HCT116 (cell line): ENCODE data around the gene POFUT2. TPM values are rescaled to one million over a fixed set of nuclear protein-coding genes. Genes with fewer than 3 reads are reported as not detected.

Experiments used
- ATAC-seq: fragments of 200-7000 bp; cut with Tn5 transposase; 2 replicates; pipeline ENCODE4 v1.9.1; 2020; ENCODE audit warnings: mild to moderate bottlenecking, moderate library complexity
- BruUV-seq: library from RNA; stranded (reverse); fragments of 400-500 nt; replicated peaks from 2 replicates; lab custom pipeline; 2021; lab: Mats Ljungman, UMichigan
- CTCF ChIA-PET: fragments of 300-600 bp; sonication (Branson Sonifier 250); formaldehyde crosslinking; loops from one replicate; lab custom pipeline; 2021; ENCODE audit warnings: antibody characterized with exemption; lab: Charles Lee
- POLR2A ChIA-PET: fragments of 300-600, 350-600 bp; sonication (Branson Sonifier 250); formaldehyde crosslinking; loops from one replicate; lab custom pipeline; 2021; ENCODE audit warnings: antibody characterized with exemption; lab: Charles Lee
- RAD21 ChIA-PET, 2 experiments: fragments of 300-600 bp; sonication (Branson Sonifier 250); formaldehyde crosslinking; loops; one replicate each; lab custom pipeline; 2023; ENCODE audit warnings: low total read pairs in 2 of 2; ENCODE audit not compliant: uncharacterized antibody in 2 of 2, unreplicated experiment in 2 of 2, low non-redundant PET in 1 of 2; lab: Charles Lee
- DNase-seq: peaks from one replicate; pipeline ENCODE4 v3.0.0-alpha.2; 2010; ENCODE audit warnings: low read depth, low spot score
- H2AFZ ChIP-seq: fragments of 200-600 bp; shearing (Covaris generic), sonication (generic); 2 replicates; pipeline ENCODE4 v1.6.1; 2017; ENCODE audit warnings: low read depth, mixed run types, mixed read lengths, antibody characterized with exemption, low read length; ENCODE audit not compliant: poor library complexity, severe bottlenecking
- H3K27ac ChIP-seq: 2 replicates; pipeline ENCODE4 v1.5.1; 2012; ENCODE audit warnings: low read depth, low read length
- H3K27me3 ChIP-seq: fragments of 200-600 bp; sonication (generic); 2 replicates; pipeline ENCODE4 v1.6.1; 2016; ENCODE audit warnings: mixed run types, low read length, mixed read lengths; ENCODE audit not compliant: insufficient read depth
- H3K36me3 ChIP-seq, 2 experiments: fragments of 200-500 bp in 1 of 2; fragments of 200-600 bp in 1 of 2; sonication (Bioruptor generic) in 1 of 2; sonication (generic) in 1 of 2; 2 replicates each; pipeline versions ENCODE4 v1.5.1 to v1.6.1; 2014 to 2016; ENCODE audit warnings: low read length in 2 of 2, inconsistent platforms in 1 of 2, mixed read lengths in 1 of 2, mixed run types in 1 of 2; ENCODE audit not compliant: insufficient read depth in 2 of 2, control insufficient read depth in 1 of 2
- H3K4me1 ChIP-seq, 2 experiments: fragments of 200-600 bp in 1 of 2; sonication (generic) in 1 of 2; 2 replicates each; pipeline versions ENCODE4 v1.5.1 to v1.6.1; 2012 to 2017; ENCODE audit warnings: low read length in 2 of 2, inconsistent platforms in 1 of 2, mild to moderate bottlenecking in 1 of 2, mixed read lengths in 1 of 2, mixed run types in 1 of 2, moderate library complexity in 1 of 2; ENCODE audit not compliant: insufficient read depth in 2 of 2, control insufficient read depth in 1 of 2
- H3K4me2 ChIP-seq: fragments of 200-600 bp; sonication (generic); 2 replicates; pipeline ENCODE4 v1.6.1; 2017; ENCODE audit warnings: mixed run types, low read length, mixed read lengths
- H3K4me3 ChIP-seq, 2 experiments: fragments of 200-600 bp in 1 of 2; sonication (generic) in 1 of 2; replicated peaks in 1 of 2; 2 replicates each; pipeline ENCODE4 v1.5.1; 2011 to 2016; ENCODE audit warnings: low read length in 2 of 2, control low read depth in 1 of 2, low read depth in 1 of 2, mild to moderate bottlenecking in 1 of 2, mixed read lengths in 1 of 2, mixed run types in 1 of 2
- H3K79me2 ChIP-seq: fragments of 200-600 bp; sonication (generic); 2 replicates; pipeline ENCODE4 v1.6.1; 2017; ENCODE audit warnings: mild to moderate bottlenecking, mixed run types, low read length, moderate library complexity, mixed read lengths; ENCODE audit not compliant: insufficient read depth
- H3K9ac ChIP-seq: fragments of 200-600 bp; sonication (generic); 2 replicates; pipeline ENCODE4 v1.6.1; 2016; ENCODE audit warnings: low read length, mixed read lengths
- H3K9me2 ChIP-seq: fragments of 200-600 bp; sonication (generic), shearing (Covaris generic); 2 replicates; pipeline ENCODE4 v1.6.1; 2017; ENCODE audit warnings: mixed run types, mild to moderate bottlenecking, moderate library complexity; ENCODE audit not compliant: insufficient read depth
- H3K9me3 ChIP-seq, 2 experiments: fragments of 200-500 bp in 1 of 2; fragments of 200-600 bp in 1 of 2; sonication (Bioruptor generic) in 1 of 2; sonication (generic) in 1 of 2; 2 replicates each; pipeline ENCODE4 v1.6.1; 2014 to 2017; ENCODE audit warnings: low read length in 2 of 2, mixed read lengths in 2 of 2, inconsistent platforms in 1 of 2, low read depth in 1 of 2, mild to moderate bottlenecking in 1 of 2, mixed run types in 1 of 2, moderate library complexity in 1 of 2; ENCODE audit not compliant: control insufficient read depth in 1 of 2, insufficient read depth in 1 of 2
- H4K20me1 ChIP-seq: fragments of 200-600 bp; sonication (generic), shearing (Covaris generic); 2 replicates; pipeline ENCODE4 v1.6.1; 2017; ENCODE audit warnings: mixed run types, mild to moderate bottlenecking, moderate library complexity; ENCODE audit not compliant: insufficient read depth
- ATF3 ChIP-seq: IDR thresholded peaks from 2 replicates; pipeline ENCODE4 v1.6.1; 2012
- CEBPB ChIP-seq: IDR thresholded peaks from 2 replicates; pipeline ENCODE4 v1.6.1; 2012; ENCODE audit warnings: low read depth
- ELF1 ChIP-seq: IDR thresholded peaks from 2 replicates; pipeline ENCODE4 v1.6.1; 2012; ENCODE audit warnings: low read depth, borderline replicate concordance
- EZH2phosphoT487 ChIP-seq: fragments of 200-600 bp; IDR thresholded peaks from 2 replicates; pipeline ENCODE4 v1.6.1; 2018; ENCODE audit warnings: antibody characterized with exemption, borderline replicate concordance
- JUND ChIP-seq: IDR thresholded peaks from 2 replicates; pipeline ENCODE4 v1.6.1; 2012
- POLR2AphosphoS5 ChIP-seq: IDR thresholded peaks from 2 replicates; pipeline ENCODE4 v1.6.1; 2011; ENCODE audit warnings: mild to moderate bottlenecking, low read depth, low read length, moderate library complexity
- SIN3A ChIP-seq: IDR thresholded peaks from 2 replicates; pipeline ENCODE4 v1.6.1; 2012; ENCODE audit warnings: low read depth
- intact Hi-C: fragments of 100-400 bp; cut with micrococcal nuclease; formaldehyde crosslinking; loops from 2 replicates; pipeline ENCODE4 v1.10.0; 2022
- total RNA-seq: library from RNA; stranded (reverse); gene quantifications from one replicate; pipeline ENCODE4 v1.2.1, GENCODE V29; 2021; ENCODE audit not compliant: unreplicated experiment
- TF ChIP-seq, protein P1 (sequence below): IDR thresholded peaks from 2 replicates; pipeline ENCODE4 v1.6.1; 2012; ENCODE audit warnings: low read depth
- TF ChIP-seq, protein P2 (sequence below), 3 experiments: fragments of 200-600 bp in 1 of 3; sonication (generic) in 1 of 3; IDR thresholded peaks in 2 of 3; conservative IDR thresholded peaks in 1 of 3; 2 replicates each; pipeline ENCODE4 v1.5.1; 2012 to 2017; ENCODE audit warnings: low read depth in 2 of 3, low read length in 2 of 3, antibody characterized with exemption in 1 of 3, borderline replicate concordance in 1 of 3, control low read depth in 1 of 3, mild to moderate bottlenecking in 1 of 3, mixed read lengths in 1 of 3, mixed run types in 1 of 3, moderate library complexity in 1 of 3; ENCODE audit not compliant: insufficient read depth in 1 of 3

Gene POFUT2
- total RNA-seq, 1 experiment from 2014 or later = 20.5 TPM

DNA sequence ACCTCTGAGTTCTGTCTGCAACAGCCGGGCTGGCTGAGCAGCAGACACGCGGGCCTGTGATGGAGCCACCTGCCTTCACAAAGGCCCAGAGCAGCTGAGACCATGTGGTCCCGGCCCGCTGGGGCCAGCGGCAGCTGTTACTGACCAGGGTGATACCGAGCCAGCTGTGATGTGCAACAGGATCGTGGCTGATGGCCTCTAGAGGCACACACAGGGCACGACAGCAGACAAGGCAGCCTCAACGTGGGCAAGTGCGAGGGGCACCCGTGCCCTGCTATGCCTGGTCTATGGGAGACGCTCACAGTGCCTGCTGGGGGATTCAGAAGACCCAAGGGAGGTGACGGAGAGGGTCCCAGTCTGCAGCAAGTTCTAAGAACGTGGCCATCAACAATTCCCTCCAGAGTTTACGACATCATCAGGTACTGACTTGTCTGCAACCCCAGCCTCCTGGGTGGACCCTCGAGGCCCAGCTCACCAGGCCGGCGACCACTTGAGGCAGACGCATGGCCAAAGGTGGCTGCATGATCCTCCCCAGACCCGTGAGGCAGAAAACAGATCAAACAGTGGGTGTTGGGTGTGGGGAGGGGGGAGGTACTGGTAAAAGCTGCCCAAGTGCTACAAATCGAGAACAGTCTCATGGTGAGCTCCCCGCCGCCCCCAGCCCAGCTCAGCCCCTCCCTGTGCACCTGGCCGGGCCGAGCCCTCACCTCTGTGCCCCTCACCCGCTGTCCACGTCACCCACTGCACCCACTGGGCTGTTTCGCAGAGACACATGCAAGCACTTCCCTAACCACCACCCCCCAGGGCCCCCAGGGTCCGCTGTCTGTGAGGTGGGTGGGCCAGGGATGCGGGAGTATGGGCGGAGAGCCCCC, 6.0 kb downstream of the POFUT2 start:
- no peak overlapping the region for H3K9ac ChIP-seq
- H3K4me2 ChIP-seq = no peak overlapping the region
- no peaks in the 10 kb centered on the region for H3K9me3 ChIP-seq
- no peak overlapping the region for H3K4me3 ChIP-seq
- POLR2A ChIA-PET = no interaction called here
- H3K79me2 ChIP-seq = peaks cover 10% of the 10 kb centered on the region
- ATAC-seq (no peak), DNase-seq (no peak)
- intact Hi-C loops = no loop called here
- no peak overlapping the region for H3K27ac ChIP-seq
- BruUV-seq = no TSS peak
- peaks cover 11 to 20% of the 10 kb centered on the region in 2 experiments; a peak in 3 of 4 replicates for H3K36me3 ChIP-seq
- no peaks in the 10 kb centered on the region for H4K20me1 ChIP-seq
- TF ChIP-seq ELF1 (no peak), EZH2phosphoT487 (no peak), JUND (no peak), ATF3 (no peak), POLR2AphosphoS5 (no peak), SIN3A (no peak), CEBPB (no peak)
- TF ChIP-seq, protein P1, sequence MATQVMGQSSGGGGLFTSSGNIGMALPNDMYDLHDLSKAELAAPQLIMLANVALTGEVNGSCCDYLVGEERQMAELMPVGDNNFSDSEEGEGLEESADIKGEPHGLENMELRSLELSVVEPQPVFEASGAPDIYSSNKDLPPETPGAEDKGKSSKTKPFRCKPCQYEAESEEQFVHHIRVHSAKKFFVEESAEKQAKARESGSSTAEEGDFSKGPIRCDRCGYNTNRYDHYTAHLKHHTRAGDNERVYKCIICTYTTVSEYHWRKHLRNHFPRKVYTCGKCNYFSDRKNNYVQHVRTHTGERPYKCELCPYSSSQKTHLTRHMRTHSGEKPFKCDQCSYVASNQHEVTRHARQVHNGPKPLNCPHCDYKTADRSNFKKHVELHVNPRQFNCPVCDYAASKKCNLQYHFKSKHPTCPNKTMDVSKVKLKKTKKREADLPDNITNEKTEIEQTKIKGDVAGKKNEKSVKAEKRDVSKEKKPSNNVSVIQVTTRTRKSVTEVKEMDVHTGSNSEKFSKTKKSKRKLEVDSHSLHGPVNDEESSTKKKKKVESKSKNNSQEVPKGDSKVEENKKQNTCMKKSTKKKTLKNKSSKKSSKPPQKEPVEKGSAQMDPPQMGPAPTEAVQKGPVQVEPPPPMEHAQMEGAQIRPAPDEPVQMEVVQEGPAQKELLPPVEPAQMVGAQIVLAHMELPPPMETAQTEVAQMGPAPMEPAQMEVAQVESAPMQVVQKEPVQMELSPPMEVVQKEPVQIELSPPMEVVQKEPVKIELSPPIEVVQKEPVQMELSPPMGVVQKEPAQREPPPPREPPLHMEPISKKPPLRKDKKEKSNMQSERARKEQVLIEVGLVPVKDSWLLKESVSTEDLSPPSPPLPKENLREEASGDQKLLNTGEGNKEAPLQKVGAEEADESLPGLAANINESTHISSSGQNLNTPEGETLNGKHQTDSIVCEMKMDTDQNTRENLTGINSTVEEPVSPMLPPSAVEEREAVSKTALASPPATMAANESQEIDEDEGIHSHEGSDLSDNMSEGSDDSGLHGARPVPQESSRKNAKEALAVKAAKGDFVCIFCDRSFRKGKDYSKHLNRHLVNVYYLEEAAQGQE = no peak
- TF ChIP-seq, protein P2, sequence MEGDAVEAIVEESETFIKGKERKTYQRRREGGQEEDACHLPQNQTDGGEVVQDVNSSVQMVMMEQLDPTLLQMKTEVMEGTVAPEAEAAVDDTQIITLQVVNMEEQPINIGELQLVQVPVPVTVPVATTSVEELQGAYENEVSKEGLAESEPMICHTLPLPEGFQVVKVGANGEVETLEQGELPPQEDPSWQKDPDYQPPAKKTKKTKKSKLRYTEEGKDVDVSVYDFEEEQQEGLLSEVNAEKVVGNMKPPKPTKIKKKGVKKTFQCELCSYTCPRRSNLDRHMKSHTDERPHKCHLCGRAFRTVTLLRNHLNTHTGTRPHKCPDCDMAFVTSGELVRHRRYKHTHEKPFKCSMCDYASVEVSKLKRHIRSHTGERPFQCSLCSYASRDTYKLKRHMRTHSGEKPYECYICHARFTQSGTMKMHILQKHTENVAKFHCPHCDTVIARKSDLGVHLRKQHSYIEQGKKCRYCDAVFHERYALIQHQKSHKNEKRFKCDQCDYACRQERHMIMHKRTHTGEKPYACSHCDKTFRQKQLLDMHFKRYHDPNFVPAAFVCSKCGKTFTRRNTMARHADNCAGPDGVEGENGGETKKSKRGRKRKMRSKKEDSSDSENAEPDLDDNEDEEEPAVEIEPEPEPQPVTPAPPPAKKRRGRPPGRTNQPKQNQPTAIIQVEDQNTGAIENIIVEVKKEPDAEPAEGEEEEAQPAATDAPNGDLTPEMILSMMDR (IDR thresholded peaks at IDR 0.05 in 2 of 3, conservative IDR thresholded peaks at IDR 0.05 in 1 of 3; ENCODE audit: borderline replicate concordance in 1 of 3, insufficient read depth in 1 of 3, low read depth in 2 of 3, low read length in 2 of 3) = no peak
- H2AFZ ChIP-seq = no peak overlapping the region
- H3K4me1 ChIP-seq = no peaks in the 10 kb centered on the region; a peak in 1 of 4 replicates
- H3K27me3 ChIP-seq = no peaks in the 10 kb centered on the region
- RAD21 ChIA-PET = no interaction called here
- H3K9me2 ChIP-seq = no peaks in the 10 kb centered on the region
- CTCF ChIA-PET = no interaction called here
